ENCODE measurements around the gene METTL9. TPM values are rescaled to one million over a fixed set of nuclear protein-coding genes. Genes with fewer than 3 reads are reported as not detected.
A peak's percentile ranks its signal among the peaks of the same experiment; 100 is the strongest.
"Not testable (repeated sequence)": the region's sequence is repeated elsewhere in the genome, so short reads cannot be mapped to it uniquely, and the experiment has no call there.

METTL9 gene
- total RNA-seq, 1 donor from 2014 or later: 58.8 TPM

DNA sequence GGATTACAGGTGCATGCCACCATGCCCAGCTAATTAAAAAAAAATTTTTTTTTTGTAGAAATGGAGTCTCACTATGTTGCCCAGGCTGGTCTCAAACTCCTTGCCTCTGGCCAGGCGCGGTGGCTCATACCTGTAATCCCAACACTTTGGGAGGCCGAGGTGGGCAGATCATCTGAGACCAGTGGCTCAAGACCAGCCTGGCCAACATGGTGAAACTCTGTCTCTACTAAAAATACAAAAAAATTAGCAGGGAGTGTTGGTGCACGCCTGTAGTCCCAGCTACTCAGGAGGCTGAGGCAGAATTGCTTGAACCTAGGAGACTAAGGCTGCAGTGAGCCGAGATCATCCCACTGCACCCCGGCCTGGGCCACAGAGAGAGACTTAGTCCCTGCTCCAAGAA lies 19.2 kb upstream of the METTL9 start:
- H3K27ac Mint-ChIP-seq; H3K9me3 Mint-ChIP-seq; H3K36me3 Mint-ChIP-seq (ENCODE audit: low read depth); H3K4me3 Mint-ChIP-seq; DNase-seq (ENCODE audit: low spot score); intact Hi-C loops (cut with micrococcal nuclease); H3K4me1 Mint-ChIP-seq (ENCODE audit: low read depth): not testable (repeated sequence)
- peaks cover 34% of the 10 kb centered on the region for H3K27me3 Mint-ChIP-seq (ENCODE audit: insufficient read depth)

DNA sequence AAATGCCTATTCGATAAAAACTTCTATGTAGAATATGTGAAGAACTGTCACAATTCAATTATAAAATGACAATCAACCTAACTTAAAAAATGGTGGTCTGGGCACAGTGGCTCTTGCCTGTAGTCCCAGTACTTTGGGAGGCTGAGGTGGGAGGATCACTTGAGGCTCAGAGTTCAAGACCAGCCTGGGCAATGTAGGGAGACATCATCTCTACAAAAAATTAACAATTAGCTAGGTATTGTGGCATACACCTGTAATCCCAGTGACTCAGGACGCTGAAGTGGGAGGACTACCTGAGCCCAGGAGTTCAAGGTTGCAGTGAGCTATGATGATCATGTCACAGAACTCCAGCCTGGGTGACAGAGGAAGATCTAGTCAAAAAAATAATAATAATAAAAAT lies 18.6 kb upstream of the METTL9 start:
- H3K36me3 Mint-ChIP-seq (ENCODE audit: low read depth): no peaks in the 10 kb centered on the region
- H3K9me3 Mint-ChIP-seq: no peaks in the 10 kb centered on the region
- no peak overlapping the region for H3K4me3 Mint-ChIP-seq
- intact Hi-C loops (cut with micrococcal nuclease): loop anchor here (1.0 kb wide), 1 partner anchor 1118 kb away; no protein-coding TSS in a partner anchor
- peaks cover 34% of the 10 kb centered on the region for H3K27me3 Mint-ChIP-seq (ENCODE audit: insufficient read depth)
- DNase-seq (ENCODE audit: low spot score): no peak
- H3K27ac Mint-ChIP-seq: no peak overlapping the region
- no peaks in the 10 kb centered on the region for H3K4me1 Mint-ChIP-seq (ENCODE audit: low read depth)

- Mint-ChIP-seq H3K27me3 (ENCODE audit: insufficient read depth) (peaks cover 10% of the 10 kb centered on the region), H3K36me3 (ENCODE audit: low read depth) (no peaks in the 10 kb centered on the region), H3K4me1 (ENCODE audit: low read depth) (no peaks in the 10 kb centered on the region), H3K27ac (no peak overlapping the region), H3K4me3 (no peak overlapping the region), H3K9me3 (no peaks in the 10 kb centered on the region)
- no peak for DNase-seq (ENCODE audit: low spot score)
- intact Hi-C loops (cut with micrococcal nuclease): loop anchor here (1.0 kb wide), 3 partner anchors 55 to 123 kb away; no protein-coding TSS in a partner anchor
Observed at GRCh38 chr16:21584817-21585216, 14.6 kb upstream of the METTL9 start.

DNA sequence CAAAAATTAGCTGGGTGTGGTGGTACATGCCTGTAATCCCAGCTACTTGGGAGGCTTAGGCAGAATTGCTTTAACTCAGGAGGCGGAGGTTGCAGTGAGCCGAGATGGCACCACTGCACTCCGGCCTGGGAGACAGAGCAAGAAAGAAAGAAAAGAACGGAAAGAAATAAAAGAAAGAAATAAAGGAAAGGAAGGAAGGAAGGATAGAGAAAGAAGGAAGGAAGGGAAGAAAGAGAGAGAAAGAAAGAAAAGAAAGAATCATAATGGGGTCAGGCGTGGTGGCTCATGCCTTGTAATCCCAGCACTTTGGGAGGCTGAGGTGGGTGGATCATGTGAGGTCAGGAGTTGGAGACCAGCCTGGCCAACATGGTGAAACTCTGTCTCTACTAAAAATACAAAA lies 10.8 kb upstream of the METTL9 start:
- DNase-seq (ENCODE audit: low spot score); H3K4me3 Mint-ChIP-seq; H3K4me1 Mint-ChIP-seq (ENCODE audit: low read depth); H3K27ac Mint-ChIP-seq; H3K36me3 Mint-ChIP-seq (ENCODE audit: low read depth); H3K9me3 Mint-ChIP-seq; intact Hi-C loops (cut with micrococcal nuclease): not testable (repeated sequence)
- peaks cover 11% of the 10 kb centered on the region for H3K27me3 Mint-ChIP-seq (ENCODE audit: insufficient read depth)

DNA sequence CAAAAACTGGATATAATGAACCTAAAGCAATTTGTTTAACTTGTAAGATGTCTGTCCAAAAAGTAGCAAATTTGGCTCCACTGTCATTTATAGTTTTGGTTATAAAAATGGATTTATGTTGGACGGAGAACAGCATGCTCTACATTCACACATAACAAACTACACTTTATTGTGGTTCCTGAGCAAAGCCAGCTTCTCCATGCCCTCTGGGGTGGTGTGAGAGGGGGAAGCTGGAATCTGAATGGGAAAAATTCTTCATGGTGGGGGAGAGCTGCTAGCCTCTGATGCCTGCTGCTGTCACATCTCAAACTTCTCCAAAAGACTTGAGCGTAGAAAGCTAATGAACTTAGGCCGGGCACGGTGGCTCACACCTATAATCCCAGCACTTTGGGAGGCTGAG lies 9.8 kb upstream of the METTL9 start:
- Mint-ChIP-seq H3K9me3 (no peaks in the 10 kb centered on the region), H3K36me3 (ENCODE audit: low read depth) (no peaks in the 10 kb centered on the region), H3K27me3 (ENCODE audit: insufficient read depth) (peaks cover 10% of the 10 kb centered on the region), H3K4me1 (ENCODE audit: low read depth) (no peaks in the 10 kb centered on the region), H3K27ac (no peak overlapping the region), H3K4me3 (no peak overlapping the region)
- DNase-seq (ENCODE audit: low spot score): no peak
- intact Hi-C loops (cut with micrococcal nuclease): no loop called here

- intact Hi-C loops (cut with micrococcal nuclease): no loop called here
- H3K27ac Mint-ChIP-seq: no peak overlapping the region
- peaks cover 12% of the 10 kb centered on the region for H3K27me3 Mint-ChIP-seq (ENCODE audit: insufficient read depth)
- H3K4me3 Mint-ChIP-seq: no peak overlapping the region
- no peaks in the 10 kb centered on the region for H3K36me3 Mint-ChIP-seq (ENCODE audit: low read depth)
- no peaks in the 10 kb centered on the region for H3K4me1 Mint-ChIP-seq (ENCODE audit: low read depth)
- H3K9me3 Mint-ChIP-seq: no peaks in the 10 kb centered on the region
- DNase-seq (ENCODE audit: low spot score): no peak
Observed at GRCh38 chr16:21590287-21590686, 9.1 kb upstream of the METTL9 start.

GRCh38 chr16:21590796-21591195 lies 8.6 kb upstream of the METTL9 start:
- H3K27me3 Mint-ChIP-seq (ENCODE audit: insufficient read depth): peaks cover 12% of the 10 kb centered on the region
- H3K36me3 Mint-ChIP-seq (ENCODE audit: low read depth): no peaks in the 10 kb centered on the region
- H3K4me3 Mint-ChIP-seq: no peak overlapping the region
- no peaks in the 10 kb centered on the region for H3K4me1 Mint-ChIP-seq (ENCODE audit: low read depth)
- intact Hi-C loops (cut with micrococcal nuclease): no loop called here
- no peak for DNase-seq (ENCODE audit: low spot score)
- no peak overlapping the region for H3K27ac Mint-ChIP-seq
- H3K9me3 Mint-ChIP-seq: no peaks in the 10 kb centered on the region

DNA sequence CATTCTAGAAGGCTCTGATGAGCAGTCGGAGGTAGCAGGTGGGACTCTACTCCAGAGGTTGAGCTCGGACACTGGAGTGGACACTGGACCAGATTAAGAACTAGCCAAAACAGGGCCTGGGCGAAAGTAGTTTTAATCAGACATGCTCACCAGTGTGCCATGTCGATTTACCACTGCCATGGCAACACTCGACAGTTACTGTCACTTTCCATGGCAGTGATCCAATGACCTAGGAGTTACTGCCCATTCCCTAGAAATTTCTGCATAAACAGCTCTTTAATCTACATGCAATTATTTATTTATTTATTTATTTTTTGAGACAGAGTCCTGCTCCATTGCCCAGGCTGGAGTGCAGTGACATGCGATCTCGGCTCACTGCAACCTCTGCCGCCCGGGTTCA lies 7.2 kb upstream of the METTL9 start:
- intact Hi-C loops (cut with micrococcal nuclease): no loop called here
- no peak for DNase-seq (ENCODE audit: low spot score)

DNA sequence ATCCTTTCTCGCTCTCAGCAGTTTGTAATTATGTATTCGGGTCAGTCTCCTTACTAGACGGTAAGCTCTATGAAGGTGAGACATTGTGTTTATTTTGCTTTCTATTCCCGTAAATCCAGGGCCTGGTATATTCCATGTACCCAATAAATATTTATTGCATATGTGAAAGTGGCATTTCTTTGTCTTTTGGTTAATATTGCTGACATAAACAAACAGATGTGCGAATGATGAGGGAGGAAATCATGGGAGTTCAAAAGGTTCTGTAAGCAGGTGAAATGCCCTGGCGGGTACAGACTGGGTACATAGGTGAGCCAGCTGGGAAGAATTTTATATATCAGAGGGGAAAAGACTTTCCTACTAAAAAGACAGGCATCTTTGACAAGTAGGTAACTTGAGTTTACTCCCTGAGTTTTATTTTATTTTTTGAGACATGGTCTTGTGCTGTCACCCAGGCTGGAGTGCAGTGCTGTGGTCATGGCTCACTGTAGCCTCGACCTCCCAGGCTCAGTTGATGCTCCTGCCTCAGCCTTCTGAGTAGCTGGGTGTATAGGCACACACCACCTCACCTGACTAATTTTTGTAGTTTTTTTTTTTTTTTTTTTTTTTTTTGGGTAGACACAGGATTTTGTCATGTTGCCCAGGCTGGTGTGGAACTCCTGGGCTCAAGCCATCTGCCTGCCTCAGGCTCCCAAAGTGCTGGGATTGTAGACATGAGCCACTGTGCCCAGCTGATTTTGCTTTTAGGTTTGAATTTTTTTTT lies 5.7 kb upstream of the METTL9 start:
- no peak for DNase-seq (ENCODE audit: low spot score)
- intact Hi-C loops (cut with micrococcal nuclease): no loop called here
- H3K4me1 Mint-ChIP-seq (ENCODE audit: low read depth): peaks cover 16% of the 10 kb centered on the region
- no peak overlapping the region for H3K4me3 Mint-ChIP-seq
- H3K27ac Mint-ChIP-seq: no peak overlapping the region
- H3K36me3 Mint-ChIP-seq (ENCODE audit: low read depth): peaks cover 2% of the 10 kb centered on the region
- no peaks in the 10 kb centered on the region for H3K9me3 Mint-ChIP-seq
- H3K27me3 Mint-ChIP-seq (ENCODE audit: insufficient read depth): peaks cover 10% of the 10 kb centered on the region

More for the DNA sequence above, 7.2 kb upstream of the METTL9 start:
- peaks cover 12% of the 10 kb centered on the region for H3K27me3 Mint-ChIP-seq (ENCODE audit: insufficient read depth)
- H3K36me3 Mint-ChIP-seq (ENCODE audit: low read depth): no peaks in the 10 kb centered on the region
- no peak overlapping the region for H3K4me3 Mint-ChIP-seq
- no peak overlapping the region for H3K27ac Mint-ChIP-seq
- H3K9me3 Mint-ChIP-seq: no peaks in the 10 kb centered on the region
- H3K4me1 Mint-ChIP-seq (ENCODE audit: low read depth): peaks cover 4% of the 10 kb centered on the region

- peaks cover 41% of the 10 kb centered on the region for H3K4me1 Mint-ChIP-seq (ENCODE audit: low read depth)
- peaks cover 6% of the 10 kb centered on the region for H3K36me3 Mint-ChIP-seq (ENCODE audit: low read depth)
Observed at GRCh38 chr16:21597561-21598030, 1.8 kb upstream of the METTL9 start.

DNA sequence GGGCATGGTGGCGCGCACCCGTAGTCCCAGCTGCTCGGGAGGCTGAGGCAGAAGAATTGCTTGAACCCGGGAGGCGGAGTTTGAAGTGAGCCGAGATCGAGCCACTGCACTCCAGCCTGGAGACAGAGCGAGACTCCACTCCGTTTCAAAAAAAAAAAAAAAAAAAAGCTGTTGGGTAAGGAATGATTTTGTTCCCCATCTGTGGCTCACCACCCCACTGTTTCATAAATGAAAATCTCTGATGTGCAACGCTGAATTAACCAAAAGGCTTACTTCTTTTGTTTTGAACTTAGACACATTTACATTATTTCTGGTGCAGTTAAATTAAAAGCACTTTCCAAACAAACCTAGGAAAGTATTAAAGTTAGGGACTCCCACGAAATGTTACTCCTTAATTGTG lies 1.2 kb upstream of the METTL9 start:
- H3K9me3 Mint-ChIP-seq: no peaks in the 10 kb centered on the region
- peaks cover 43% of the 10 kb centered on the region for H3K4me1 Mint-ChIP-seq (ENCODE audit: low read depth)
- no peak for DNase-seq (ENCODE audit: low spot score)
- peaks cover 6% of the 10 kb centered on the region for H3K36me3 Mint-ChIP-seq (ENCODE audit: low read depth)
- H3K27ac Mint-ChIP-seq: peak overlapping the region; percentile 87
- H3K4me3 Mint-ChIP-seq: peak overlapping the region; percentile 84
- intact Hi-C loops (cut with micrococcal nuclease): loop anchor here (2.0 to 5.0 kb wide), 5 partner anchors 109 to 1959 kb away; partner anchors contain the start of genes EARS2, IQCK, KNOP1 and UBFD1
- peaks cover 7% of the 10 kb centered on the region for H3K27me3 Mint-ChIP-seq (ENCODE audit: insufficient read depth)

More at GRCh38 chr16:21597561-21598030, 1.8 kb upstream of the METTL9 start:
- Mint-ChIP-seq H3K4me3 (peak overlapping the region; percentile 84), H3K27ac (peak overlapping the region; percentile 89), H3K27me3 (ENCODE audit: insufficient read depth) (peaks cover 7% of the 10 kb centered on the region), H3K9me3 (no peaks in the 10 kb centered on the region)
- DNase-seq (ENCODE audit: low spot score): no peak
- intact Hi-C loops (cut with micrococcal nuclease): loop anchor here (2.0 to 5.0 kb wide), 5 partner anchors 110 to 1960 kb away; partner anchors contain the start of genes EARS2, IQCK, KNOP1 and UBFD1

GRCh38 chr16:21598701-21599121 lies 666 bp upstream of the METTL9 start:
- Mint-ChIP-seq H3K4me3 (peak overlapping the region; percentile 84), H3K9me3 (no peaks in the 10 kb centered on the region), H3K4me1 (ENCODE audit: low read depth) (peaks cover 48% of the 10 kb centered on the region), H3K36me3 (ENCODE audit: low read depth) (peaks cover 6% of the 10 kb centered on the region), H3K27me3 (ENCODE audit: insufficient read depth) (peaks cover 4% of the 10 kb centered on the region), H3K27ac (peak overlapping the region; percentile 87)
- intact Hi-C loops (cut with micrococcal nuclease): loop anchor here (2.0 to 5.0 kb wide), 5 partner anchors 109 to 1959 kb away; partner anchors contain the start of genes EARS2, IQCK, KNOP1 and UBFD1
- no peak for DNase-seq (ENCODE audit: low spot score)

DNA sequence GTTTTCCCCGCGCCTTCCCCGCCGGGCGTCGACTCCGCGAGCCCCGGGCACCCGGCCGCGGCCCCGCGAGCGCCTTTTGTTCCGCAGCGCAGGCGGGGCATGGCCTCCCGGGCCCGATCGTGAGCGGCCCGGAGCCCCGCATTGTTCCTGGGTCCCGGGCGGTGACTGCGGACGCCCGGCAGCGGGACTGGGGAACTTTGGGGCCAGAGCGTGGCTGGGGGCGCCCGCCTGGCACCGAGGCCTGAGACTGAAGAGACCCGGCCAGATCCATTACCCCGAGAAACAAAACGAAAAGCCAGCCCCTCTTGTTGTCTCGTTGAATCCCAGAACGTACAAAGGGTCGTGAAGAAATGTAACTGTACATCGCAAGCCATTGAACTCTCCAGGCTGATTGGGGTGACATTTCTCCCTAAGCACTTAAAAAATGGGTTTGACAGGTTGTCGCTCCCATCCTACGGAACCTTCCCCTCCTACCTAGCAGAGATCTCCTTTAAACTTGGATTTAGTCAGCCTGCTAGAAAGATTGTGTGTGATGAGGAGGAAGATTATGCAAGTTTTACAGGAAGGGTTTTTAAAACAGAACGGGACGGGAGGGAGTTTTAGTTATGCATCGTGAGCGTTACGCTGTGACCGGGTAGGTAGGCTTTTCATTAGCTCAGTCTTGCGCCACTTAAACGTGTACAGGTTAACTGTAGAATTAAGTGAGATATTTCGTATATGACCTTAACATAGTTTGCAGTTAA lies 825 bp downstream of the METTL9 start:
- DNase-seq (ENCODE audit: low spot score): no peak
- Mint-ChIP-seq H3K4me1 (ENCODE audit: low read depth) (peaks cover 60% of the 10 kb centered on the region), H3K27me3 (ENCODE audit: insufficient read depth) (no peaks in the 10 kb centered on the region)

More for the DNA sequence above, 825 bp downstream of the METTL9 start:
- Mint-ChIP-seq H3K4me3 (peak overlapping the region; percentile 96), H3K36me3 (ENCODE audit: low read depth) (peaks cover 6% of the 10 kb centered on the region), H3K27ac (peak overlapping the region; percentile 85), H3K9me3 (no peaks in the 10 kb centered on the region)
- intact Hi-C loops (cut with micrococcal nuclease): loop anchor here (1.0 to 2.0 kb wide), 3 partner anchors 40 to 697 kb away; partner anchors contain the start of gene POLR3E

Data from activated T-helper 1 cell treated with anti-CD3 and anti-CD28 coated beads, Interleukin-12 subunit alpha, Interleukin-12 subunit beta, Interleukin-2, Interleukin-4 antibody, amounts not matched to agents 30 ng/mL and 10 ng/mL and 1 ng/mL, durations not matched to agents 14 hours and 24 hours and 36 hours (primary cell).